HCT116 (cell line): Measurements from ENCODE around the gene IGSF21. TPM values are rescaled to one million over a fixed set of nuclear protein-coding genes. Genes with fewer than 3 reads are reported as not detected.

Experiments used
- ATAC-seq: fragments of 200-7000 bp; cut with Tn5 transposase; 2 replicates; pipeline ENCODE4 v1.9.1; 2020; ENCODE audit warnings: mild to moderate bottlenecking, moderate library complexity
- BruUV-seq: library from RNA; stranded (reverse); fragments of 400-500 nt; replicated peaks from 2 replicates; lab custom pipeline; 2021; lab: Mats Ljungman, UMichigan
- CTCF ChIA-PET: fragments of 300-600 bp; sonication (Branson Sonifier 250); formaldehyde crosslinking; loops from one replicate; lab custom pipeline; 2021; ENCODE audit warnings: antibody characterized with exemption; lab: Charles Lee
- POLR2A ChIA-PET: fragments of 300-600, 350-600 bp; sonication (Branson Sonifier 250); formaldehyde crosslinking; loops from one replicate; lab custom pipeline; 2021; ENCODE audit warnings: antibody characterized with exemption; lab: Charles Lee
- RAD21 ChIA-PET, 2 experiments: fragments of 300-600 bp; sonication (Branson Sonifier 250); formaldehyde crosslinking; loops; one replicate each; lab custom pipeline; 2023; ENCODE audit warnings: low total read pairs in 2 of 2; ENCODE audit not compliant: uncharacterized antibody in 2 of 2, unreplicated experiment in 2 of 2, low non-redundant PET in 1 of 2; lab: Charles Lee
- DNase-seq: peaks from one replicate; pipeline ENCODE4 v3.0.0-alpha.2; 2010; ENCODE audit warnings: low read depth, low spot score
- H2AFZ ChIP-seq: fragments of 200-600 bp; shearing (Covaris generic), sonication (generic); 2 replicates; pipeline ENCODE4 v1.6.1; 2017; ENCODE audit warnings: low read depth, mixed run types, mixed read lengths, antibody characterized with exemption, low read length; ENCODE audit not compliant: poor library complexity, severe bottlenecking
- H3K27ac ChIP-seq: 2 replicates; pipeline ENCODE4 v1.5.1; 2012; ENCODE audit warnings: low read depth, low read length
- H3K27me3 ChIP-seq: fragments of 200-600 bp; sonication (generic); 2 replicates; pipeline ENCODE4 v1.6.1; 2016; ENCODE audit warnings: mixed run types, low read length, mixed read lengths; ENCODE audit not compliant: insufficient read depth
- H3K36me3 ChIP-seq, 2 experiments: fragments of 200-500 bp in 1 of 2; fragments of 200-600 bp in 1 of 2; sonication (Bioruptor generic) in 1 of 2; sonication (generic) in 1 of 2; 2 replicates each; pipeline versions ENCODE4 v1.5.1 to v1.6.1; 2014 to 2016; ENCODE audit warnings: low read length in 2 of 2, inconsistent platforms in 1 of 2, mixed read lengths in 1 of 2, mixed run types in 1 of 2; ENCODE audit not compliant: insufficient read depth in 2 of 2, control insufficient read depth in 1 of 2
- H3K4me1 ChIP-seq, 2 experiments: fragments of 200-600 bp in 1 of 2; sonication (generic) in 1 of 2; 2 replicates each; pipeline versions ENCODE4 v1.5.1 to v1.6.1; 2012 to 2017; ENCODE audit warnings: low read length in 2 of 2, inconsistent platforms in 1 of 2, mild to moderate bottlenecking in 1 of 2, mixed read lengths in 1 of 2, mixed run types in 1 of 2, moderate library complexity in 1 of 2; ENCODE audit not compliant: insufficient read depth in 2 of 2, control insufficient read depth in 1 of 2
- H3K4me2 ChIP-seq: fragments of 200-600 bp; sonication (generic); 2 replicates; pipeline ENCODE4 v1.6.1; 2017; ENCODE audit warnings: mixed run types, low read length, mixed read lengths
- H3K4me3 ChIP-seq, 2 experiments: fragments of 200-600 bp in 1 of 2; sonication (generic) in 1 of 2; replicated peaks in 1 of 2; 2 replicates each; pipeline ENCODE4 v1.5.1; 2011 to 2016; ENCODE audit warnings: low read length in 2 of 2, control low read depth in 1 of 2, low read depth in 1 of 2, mild to moderate bottlenecking in 1 of 2, mixed read lengths in 1 of 2, mixed run types in 1 of 2
- H3K79me2 ChIP-seq: fragments of 200-600 bp; sonication (generic); 2 replicates; pipeline ENCODE4 v1.6.1; 2017; ENCODE audit warnings: mild to moderate bottlenecking, mixed run types, low read length, moderate library complexity, mixed read lengths; ENCODE audit not compliant: insufficient read depth
- H3K9ac ChIP-seq: fragments of 200-600 bp; sonication (generic); 2 replicates; pipeline ENCODE4 v1.6.1; 2016; ENCODE audit warnings: low read length, mixed read lengths
- H3K9me2 ChIP-seq: fragments of 200-600 bp; sonication (generic), shearing (Covaris generic); 2 replicates; pipeline ENCODE4 v1.6.1; 2017; ENCODE audit warnings: mixed run types, mild to moderate bottlenecking, moderate library complexity; ENCODE audit not compliant: insufficient read depth
- H3K9me3 ChIP-seq, 2 experiments: fragments of 200-500 bp in 1 of 2; fragments of 200-600 bp in 1 of 2; sonication (Bioruptor generic) in 1 of 2; sonication (generic) in 1 of 2; 2 replicates each; pipeline ENCODE4 v1.6.1; 2014 to 2017; ENCODE audit warnings: low read length in 2 of 2, mixed read lengths in 2 of 2, inconsistent platforms in 1 of 2, low read depth in 1 of 2, mild to moderate bottlenecking in 1 of 2, mixed run types in 1 of 2, moderate library complexity in 1 of 2; ENCODE audit not compliant: control insufficient read depth in 1 of 2, insufficient read depth in 1 of 2
- H4K20me1 ChIP-seq: fragments of 200-600 bp; sonication (generic), shearing (Covaris generic); 2 replicates; pipeline ENCODE4 v1.6.1; 2017; ENCODE audit warnings: mixed run types, mild to moderate bottlenecking, moderate library complexity; ENCODE audit not compliant: insufficient read depth
- CBX3 ChIP-seq: IDR thresholded peaks from 2 replicates; pipeline ENCODE4 v1.6.1; 2012; ENCODE audit warnings: low read depth
- CEBPB ChIP-seq: IDR thresholded peaks from 2 replicates; pipeline ENCODE4 v1.6.1; 2012; ENCODE audit warnings: low read depth
- ELF1 ChIP-seq: IDR thresholded peaks from 2 replicates; pipeline ENCODE4 v1.6.1; 2012; ENCODE audit warnings: low read depth, borderline replicate concordance
- EZH2phosphoT487 ChIP-seq: fragments of 200-600 bp; IDR thresholded peaks from 2 replicates; pipeline ENCODE4 v1.6.1; 2018; ENCODE audit warnings: antibody characterized with exemption, borderline replicate concordance
- FOSL1 ChIP-seq: IDR thresholded peaks from 2 replicates; pipeline ENCODE4 v1.6.1; 2012; ENCODE audit warnings: low read depth
- JUND ChIP-seq: IDR thresholded peaks from 2 replicates; pipeline ENCODE4 v1.6.1; 2012
- MAX ChIP-seq: IDR thresholded peaks from 2 replicates; pipeline ENCODE4 v1.6.1; 2012
- POLR2A ChIP-seq: IDR thresholded peaks from 2 replicates; pipeline ENCODE4 v1.7.0; 2011; ENCODE audit warnings: borderline replicate concordance; ENCODE audit not compliant: insufficient read depth, insufficient read length; ENCODE audit errors: extremely low read depth
- POLR2AphosphoS5 ChIP-seq: IDR thresholded peaks from 2 replicates; pipeline ENCODE4 v1.6.1; 2011; ENCODE audit warnings: mild to moderate bottlenecking, low read depth, low read length, moderate library complexity
- RAD21 ChIP-seq: IDR thresholded peaks from 2 replicates; pipeline ENCODE4 v1.6.1; 2012; ENCODE audit warnings: low read depth, mild to moderate bottlenecking
- SP1 ChIP-seq: IDR thresholded peaks from 2 replicates; pipeline ENCODE4 v1.6.1; 2012; ENCODE audit warnings: low read depth
- SRF ChIP-seq: IDR thresholded peaks from 2 replicates; pipeline ENCODE4 v1.6.1; 2012; ENCODE audit warnings: low read depth
- YY1 ChIP-seq: IDR thresholded peaks from 2 replicates; pipeline ENCODE4 v1.6.1; 2011; ENCODE audit warnings: low read length, low read depth, moderate library complexity, mild to moderate bottlenecking; ENCODE audit not compliant: insufficient replicate concordance; ENCODE audit errors: extremely low read depth
- ZBTB33 ChIP-seq: IDR thresholded peaks from 2 replicates; pipeline ENCODE4 v1.6.1; 2011; ENCODE audit warnings: mild to moderate bottlenecking, low read length, moderate library complexity; ENCODE audit not compliant: insufficient replicate concordance; ENCODE audit errors: extremely low read depth
- ZFX ChIP-seq: fragments of 450-650 bp; IDR thresholded peaks from 2 replicates; pipeline ENCODE4 v1.6.1; 2017
- intact Hi-C: fragments of 100-400 bp; cut with micrococcal nuclease; formaldehyde crosslinking; loops from 2 replicates; pipeline ENCODE4 v1.10.0; 2022
- total RNA-seq: library from RNA; stranded (reverse); gene quantifications from one replicate; pipeline ENCODE4 v1.2.1, GENCODE V29; 2021; ENCODE audit not compliant: unreplicated experiment

Gene IGSF21
- total RNA-seq, 1 experiment from 2014 or later, result not detected

- Histone ChIP-seq H3K27me3 (peaks cover 23% of the 10 kb centered on the region), H3K27ac (no peak overlapping the region), H3K4me3 (no peak overlapping the region), H2AFZ (no peak overlapping the region), H3K4me1 (no peaks in the 10 kb centered on the region), H4K20me1 (no peaks in the 10 kb centered on the region), H3K79me2 (no peaks in the 10 kb centered on the region), H3K9ac (no peak overlapping the region), H3K4me2 (no peak overlapping the region), H3K9me2 (no peaks in the 10 kb centered on the region), H3K36me3 (no peaks in the 10 kb centered on the region), H3K9me3 (peaks cover 6 to 14% of the 10 kb centered on the region in 2 experiments; a peak in 3 of 4 replicates)
- BruUV-seq, result no TSS peak
- ChIA-PET POLR2A (no interaction called here), CTCF (no interaction called here), RAD21 (no interaction called here)
- DNase-seq (no peak), ATAC-seq (no peak)
- TF ChIP-seq POLR2AphosphoS5 (no peak), ZBTB33 (no peak)
- intact Hi-C loops, result no loop called here
Observed at GRCh38 chr1:18230321-18230720, 122.7 kb downstream of the IGSF21 start.

- Histone ChIP-seq H3K4me2 (no peak overlapping the region), H3K27ac (no peak overlapping the region), H3K36me3 (no peaks in the 10 kb centered on the region), H4K20me1 (no peaks in the 10 kb centered on the region), H2AFZ (no peak overlapping the region), H3K9me3 (peaks cover 6 to 14% of the 10 kb centered on the region in 2 experiments; a peak in 3 of 4 replicates), H3K9ac (no peak overlapping the region), H3K4me3 (no peak overlapping the region), H3K9me2 (no peaks in the 10 kb centered on the region), H3K27me3 (peaks cover 19% of the 10 kb centered on the region), H3K79me2 (no peaks in the 10 kb centered on the region), H3K4me1 (no peaks in the 10 kb centered on the region)
- ChIA-PET POLR2A (no interaction called here), CTCF (no interaction called here), RAD21 (no interaction called here)
- no TSS peak for BruUV-seq
- ATAC-seq (no peak), DNase-seq (no peak)
- intact Hi-C loops, result no loop called here
- no peak for TF ChIP-seq ELF1
- no peak for TF ChIP-seq JUND
- no peak for TF ChIP-seq POLR2A
- TF ChIP-seq FOSL1, result no peak
- no peak for TF ChIP-seq RAD21
- TF ChIP-seq MAX, result no peak
- TF ChIP-seq POLR2AphosphoS5, result no peak
- TF ChIP-seq CEBPB, result no peak
- TF ChIP-seq ZBTB33, result no peak
- TF ChIP-seq SRF, result no peak
- no peak for TF ChIP-seq ZFX
- no peak for TF ChIP-seq YY1
- TF ChIP-seq SP1, result no peak
- no peak for TF ChIP-seq CBX3
- no peak for TF ChIP-seq EZH2phosphoT487
Observed at GRCh38 chr1:18230840-18231239, 123.2 kb downstream of the IGSF21 start.
